Ascending aorta (tissue), 2 donors: ENCODE results near the gene KANSL1. TPM values are rescaled to one million over a fixed set of nuclear protein-coding genes. Genes with fewer than 3 reads are reported as not detected.

Experiments
- DNase-seq, 2 donors: peaks; one replicate each; pipeline ENCODE4 v3.0.0-alpha.2; 2019; ENCODE audit warnings: low spot score in 2 of 2
- H3K27ac ChIP-seq, 2 donors: fragments of 200-600 bp; sonication (generic); one replicate each; pipeline ENCODE4 v1.5.1; 2016 to 2017; ENCODE audit warnings: mild to moderate bottlenecking in 1 of 2
- H3K27me3 ChIP-seq: fragments of 200-600 bp; sonication (generic); one replicate; pipeline ENCODE4 v1.5.1; 2017
- H3K36me3 ChIP-seq, 2 donors: fragments of 200-600 bp; sonication (generic); one replicate each; pipeline ENCODE4 v1.5.1; 2016
- H3K4me1 ChIP-seq, 2 donors: fragments of 200-600 bp; sonication (generic); one replicate each; pipeline ENCODE4 v1.5.1; 2016 to 2017; ENCODE audit warnings: mild to moderate bottlenecking in 1 of 2
- H3K4me3 ChIP-seq, 2 donors: fragments of 200-600 bp; sonication (generic); one replicate each; pipeline ENCODE4 v1.5.1; 2016 to 2017; ENCODE audit warnings: mild to moderate bottlenecking in 1 of 2
- H3K9me3 ChIP-seq, 2 donors: fragments of 200-600 bp; sonication (generic); one replicate each; pipeline ENCODE4 v1.5.1; 2016
- CTCF ChIP-seq, 3 experiments: fragments of 200-600 bp in 2 of 3; fragments of 450-650 bp in 1 of 3; sonication (generic) in 2 of 3; IDR thresholded peaks; one replicate each; pipeline ENCODE4 v1.5.1; 2016 to 2019; ENCODE audit warnings: antibody characterized with exemption in 3 of 3, mild to moderate bottlenecking in 1 of 3, moderate library complexity in 1 of 3
- intact Hi-C: fragments of 100-400 bp; cut with DNase I; formaldehyde crosslinking; loops from one replicate; pipeline ENCODE4 v1.15.1; 2023
- total RNA-seq: library from RNA; depleted of rRNA; stranded (reverse); fragments of >200 nt; gene quantifications from one replicate; pipeline ENCODE4 v1.1.0, GENCODE V29; 2016

Gene KANSL1
- total RNA-seq, 1 donor from 2014 or later, result 53.5 TPM

GRCh38 chr17:46163316-46163715 lies 29.9 kb downstream of the KANSL1 start:
- TF ChIP-seq CTCF (IDR thresholded peaks at IDR 0.05), result no peak
- intact Hi-C loops, result loop anchor here (10.0 kb wide), 1 partner anchor 59 kb away; no protein-coding TSS in a partner anchor
- Histone ChIP-seq H3K36me3 (no peaks in the 10 kb centered on the region), H3K4me1 (peaks cover 13 to 54% of the 10 kb centered on the region in 2 donors), H3K9me3 (no peaks in the 10 kb centered on the region), H3K4me3 (no peak overlapping the region), H3K27ac (no peak overlapping the region), H3K27me3 (no peaks in the 10 kb centered on the region)
- no peak for DNase-seq

GRCh38 chr17:46162866-46163265 lies 30.4 kb downstream of the KANSL1 start:
- H3K27ac ChIP-seq, result no peak overlapping the region
- no peak for TF ChIP-seq CTCF (IDR thresholded peaks at IDR 0.05)
- no peak overlapping the region for H3K4me3 ChIP-seq
- peaks cover 13 to 55% of the 10 kb centered on the region in 2 donors for H3K4me1 ChIP-seq
- no peak for DNase-seq
- intact Hi-C loops, result loop anchor here (10.0 kb wide), 1 partner anchor 58 kb away; no protein-coding TSS in a partner anchor
- H3K36me3 ChIP-seq, result no peaks in the 10 kb centered on the region
- no peaks in the 10 kb centered on the region for H3K9me3 ChIP-seq
- no peaks in the 10 kb centered on the region for H3K27me3 ChIP-seq

GRCh38 chr17:46160169-46160568 lies 33.1 kb downstream of the KANSL1 start:
- no peak overlapping the region for H3K27ac ChIP-seq
- no peak for DNase-seq
- intact Hi-C loops, result loop anchor here (10.0 kb wide), 1 partner anchor 55 kb away; no protein-coding TSS in a partner anchor
- no peaks in the 10 kb centered on the region for H3K9me3 ChIP-seq
- H3K27me3 ChIP-seq, result no peaks in the 10 kb centered on the region
- H3K4me1 ChIP-seq, result peaks cover 6 to 49% of the 10 kb centered on the region in 2 donors
- no peaks in the 10 kb centered on the region for H3K36me3 ChIP-seq
- no peak for TF ChIP-seq CTCF (IDR thresholded peaks at IDR 0.05)
- no peak overlapping the region for H3K4me3 ChIP-seq

GRCh38 chr17:46159686-46160085 lies 33.5 kb downstream of the KANSL1 start:
- Histone ChIP-seq H3K4me1 (peaks cover 6 to 51% of the 10 kb centered on the region in 2 donors), H3K36me3 (no peaks in the 10 kb centered on the region), H3K27me3 (no peaks in the 10 kb centered on the region), H3K9me3 (no peaks in the 10 kb centered on the region), H3K27ac (no peak overlapping the region), H3K4me3 (no peak overlapping the region)
- intact Hi-C loops, result loop anchor here (10.0 kb wide), 1 partner anchor 55 kb away; no protein-coding TSS in a partner anchor
- TF ChIP-seq CTCF (IDR thresholded peaks at IDR 0.05), result no peak
- no peak for DNase-seq

GRCh38 chr17:46158323-46159296 lies 34.6 kb downstream of the KANSL1 start:
- intact Hi-C loops, result no loop called here
- Histone ChIP-seq H3K4me1 (peaks cover 6 to 55% of the 10 kb centered on the region in 2 donors), H3K9me3 (no peaks in the 10 kb centered on the region), H3K36me3 (no peaks in the 10 kb centered on the region), H3K27ac (peak overlapping the region; percentile 4 to 50), H3K27me3 (no peaks in the 10 kb centered on the region), H3K4me3 (peak overlapping the region in 1 of 2 donors; percentile 14)
- no peak for TF ChIP-seq CTCF (IDR thresholded peaks at IDR 0.05)
- no peak for DNase-seq
